CD1c-positive myeloid dendritic cell (primary cell): ENCODE measurements around the gene KCNK18.
A peak's percentile ranks its signal among the peaks of the same experiment; 100 is the strongest.

Source experiments
- DNase-seq: peaks from one replicate; pipeline ENCODE4 v3.0.0-alpha.2; 2016; ENCODE audit errors: extremely low spot score

The KCNK18 gene

GRCh38 chr10:117197189-117197588 is at the start of gene KCNK18:
TSS of gene KCNK18 (plus strand) at chr10:117197489. CDS start at chr10:117197489, 0 bp downstream.
- DNase-seq, result no peak

- DNase-seq, result no peak
Measured at GRCh38 chr10:117148284-117148683, 49.0 kb upstream of the KCNK18 start.

GRCh38 chr10:117152668-117153067 is 44.6 kb upstream of the KCNK18 start:
- DNase-seq, result no peak

GRCh38 chr10:117158297-117158696 is 39.0 kb upstream of the KCNK18 start:
- no peak for DNase-seq

GRCh38 chr10:117159390-117159789 is 37.9 kb upstream of the KCNK18 start:
- no peak for DNase-seq

- no peak for DNase-seq
Measured at GRCh38 chr10:117160567-117160966, 36.7 kb upstream of the KCNK18 start.

GRCh38 chr10:117161386-117162033 is 35.8 kb upstream of the KCNK18 start:
- DNase-seq, result no peak

- DNase-seq, result no peak
Measured at GRCh38 chr10:117162093-117163060, 34.9 kb upstream of the KCNK18 start.

- no peak for DNase-seq
Measured at GRCh38 chr10:117163061-117163953, 34.0 kb upstream of the KCNK18 start.

- DNase-seq, result no peak
Measured at GRCh38 chr10:117163954-117164548, 33.2 kb upstream of the KCNK18 start.

GRCh38 chr10:117164592-117165537 is 32.4 kb upstream of the KCNK18 start:
- DNase-seq, result no peak

GRCh38 chr10:117165538-117166417 is 31.5 kb upstream of the KCNK18 start:
- peak; percentile 59 for DNase-seq

- DNase-seq, result no peak
Measured at GRCh38 chr10:117166418-117167345, 30.6 kb upstream of the KCNK18 start.

- DNase-seq, result no peak
Measured at GRCh38 chr10:117167346-117167788, 29.9 kb upstream of the KCNK18 start.

GRCh38 chr10:117167789-117168674 is 29.3 kb upstream of the KCNK18 start:
- peak; percentile 78 for DNase-seq

- DNase-seq, result no peak
Measured at GRCh38 chr10:117168729-117169128, 28.6 kb upstream of the KCNK18 start.

- DNase-seq, result peak; percentile 33
Measured at GRCh38 chr10:117169480-117169879, 27.8 kb upstream of the KCNK18 start.
